ENCODE data around the gene HRH4.

DNA sequence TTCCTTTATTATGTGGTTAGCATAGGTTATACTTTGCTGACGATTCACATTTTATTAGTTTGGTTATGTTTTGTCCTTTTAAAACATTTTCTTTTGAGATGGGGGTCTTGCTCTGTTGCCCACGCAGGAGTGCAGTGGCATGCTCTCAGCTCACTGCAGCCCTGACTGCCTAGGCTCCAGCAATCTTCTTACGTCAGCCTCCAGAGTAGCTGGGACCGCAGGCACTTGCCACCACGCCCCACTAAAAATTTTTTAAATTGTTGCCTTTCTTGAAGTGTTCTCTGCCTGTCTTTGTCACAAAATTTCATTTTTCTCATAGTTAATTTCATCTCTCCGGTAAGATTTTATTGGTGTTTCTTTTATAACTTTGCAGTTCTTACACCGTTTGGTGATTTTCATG lies 18.9 kb downstream of the HRH4 start:
- no peak for TF ChIP-seq CTCF (IDR thresholded peaks at IDR 0.05)
- no peak for TF ChIP-seq POLR2A (IDR thresholded peaks at IDR 0.05)

Measured in lower leg skin (tissue), 3 donors.